Liver (tissue), 8 donors: ENCODE data around the gene CCR5AS.

Source experiments
- DNase-seq: peaks from one replicate; pipeline ENCODE4 v3.0.0-alpha.2; 2017; ENCODE audit warnings: low spot score
- H3K27ac ChIP-seq, 2 donors: one replicate each; pipeline ENCODE4 v1.7.0; 2013; ENCODE audit warnings: inconsistent platforms in 2 of 2, low read length in 2 of 2, control low read depth in 1 of 2, low read depth in 1 of 2, mild to moderate bottlenecking in 1 of 2
- H3K27me3 ChIP-seq, 4 donors: one replicate each; pipeline versions ENCODE4 v1.6.1 to v1.7.0; 2013; ENCODE audit warnings: low read length in 3 of 4, inconsistent platforms in 1 of 4, mild to moderate bottlenecking in 1 of 4, moderate library complexity in 1 of 4; ENCODE audit not compliant: control insufficient read depth in 4 of 4, insufficient read depth in 4 of 4
- H3K36me3 ChIP-seq, 4 donors: one replicate each; pipeline versions ENCODE4 v1.6.1 to v1.7.0; 2013; ENCODE audit warnings: low read length in 3 of 4, mild to moderate bottlenecking in 3 of 4, low read depth in 1 of 4, moderate library complexity in 1 of 4; ENCODE audit not compliant: control insufficient read depth in 4 of 4, insufficient read depth in 3 of 4
- H3K4me1 ChIP-seq, 4 donors: one replicate each; pipeline versions ENCODE4 v1.6.1 to v1.7.0; 2013; ENCODE audit warnings: low read length in 3 of 4, mild to moderate bottlenecking in 3 of 4, moderate library complexity in 1 of 4; ENCODE audit not compliant: control insufficient read depth in 4 of 4, insufficient read depth in 4 of 4
- H3K4me3 ChIP-seq, 3 donors: one replicate each; pipeline versions ENCODE4 v1.6.1 to v1.7.0; 2013; ENCODE audit warnings: low read length in 3 of 3, control low read depth in 1 of 3, low read depth in 1 of 3, mild to moderate bottlenecking in 1 of 3
- H3K9ac ChIP-seq, 2 donors: one replicate each; pipeline ENCODE4 v1.7.0; 2013; ENCODE audit warnings: low read length in 2 of 2, mild to moderate bottlenecking in 2 of 2, moderate library complexity in 2 of 2, control low read depth in 1 of 2, low read depth in 1 of 2
- H3K9me3 ChIP-seq, 4 donors: one replicate each; pipeline versions ENCODE4 v1.6.1 to v1.7.0; 2013; ENCODE audit warnings: low read length in 3 of 4; ENCODE audit not compliant: control insufficient read depth in 4 of 4
- CTCF ChIP-seq: fragments of 150-350 bp; IDR thresholded peaks from 2 replicates; pipeline ENCODE4 v1.5.1; 2017; ENCODE audit warnings: improper control_type of control experiment, low read depth, low read length; ENCODE audit not compliant: missing input control
- EGR1 ChIP-seq, 2 donors: IDR thresholded peaks; 2 replicates each; pipeline ENCODE4 v1.6.1; 2016 to 2018; ENCODE audit warnings: antibody characterized with exemption in 2 of 2, low read depth in 2 of 2
- FOXA1 ChIP-seq: IDR thresholded peaks from 2 replicates; pipeline ENCODE4 v1.6.1; 2016; ENCODE audit warnings: antibody characterized with exemption
- FOXA2 ChIP-seq: IDR thresholded peaks from 2 replicates; pipeline ENCODE4 v1.6.1; 2016; ENCODE audit warnings: antibody characterized with exemption
- GABPA ChIP-seq, 2 donors: IDR thresholded peaks in 1 of 2; conservative IDR thresholded peaks in 1 of 2; 2 replicates each; pipeline ENCODE4 v1.6.1; 2016; ENCODE audit warnings: antibody characterized with exemption in 2 of 2, mild to moderate bottlenecking in 1 of 2, moderate library complexity in 1 of 2
- HNF4A ChIP-seq, 2 donors: conservative IDR thresholded peaks; 2 replicates each; pipeline ENCODE4 v1.6.1; 2016; ENCODE audit warnings: antibody characterized with exemption in 2 of 2, mild to moderate bottlenecking in 2 of 2
- HNF4G ChIP-seq: IDR thresholded peaks from 2 replicates; pipeline ENCODE4 v1.6.1; 2016; ENCODE audit warnings: antibody characterized with exemption
- JUND ChIP-seq, 2 donors: IDR thresholded peaks; 2 replicates each; pipeline ENCODE4 v1.6.1; 2016; ENCODE audit warnings: antibody characterized with exemption in 2 of 2
- MAX ChIP-seq: IDR thresholded peaks from 2 replicates; pipeline ENCODE4 v1.6.1; 2016; ENCODE audit warnings: antibody characterized with exemption
- NR2F2 ChIP-seq: IDR thresholded peaks from 2 replicates; pipeline ENCODE4 v1.6.1; 2016; ENCODE audit warnings: antibody characterized with exemption
- RAD21 ChIP-seq, 2 donors: IDR thresholded peaks; 2 replicates each; pipeline ENCODE4 v1.6.1; 2016; ENCODE audit warnings: antibody characterized with exemption in 2 of 2, mild to moderate bottlenecking in 2 of 2
- RXRA ChIP-seq, 2 donors: IDR thresholded peaks; 2 replicates each; pipeline ENCODE4 v1.6.1; 2017 to 2018; ENCODE audit warnings: antibody characterized with exemption in 2 of 2, mild to moderate bottlenecking in 1 of 2
- SP1 ChIP-seq: IDR thresholded peaks from 2 replicates; pipeline ENCODE4 v1.6.1; 2018; ENCODE audit warnings: antibody characterized with exemption, mild to moderate bottlenecking
- TAF1 ChIP-seq: conservative IDR thresholded peaks from 2 replicates; pipeline ENCODE4 v1.6.1; 2016; ENCODE audit warnings: antibody characterized with exemption, mild to moderate bottlenecking
- WGBS: extraction: QIAGEN DNeasy Blood & Tissue Kit; methylation state at CpG from one replicate; pipeline ENCODE4 v1.1.7; 2013; 5-methylcytosine and 5-hydroxymethylcytosine counted together
- TF ChIP-seq, protein P1 (sequence below): IDR thresholded peaks from 2 replicates; pipeline ENCODE4 v1.6.1; 2016; ENCODE audit warnings: antibody characterized with exemption
- donor health status: healthy.
- donor health status: healthy.
- donor health status: healthy.
- donor health status: healthy.
- donor health status: healthy.

CCR5AS gene

DNA sequence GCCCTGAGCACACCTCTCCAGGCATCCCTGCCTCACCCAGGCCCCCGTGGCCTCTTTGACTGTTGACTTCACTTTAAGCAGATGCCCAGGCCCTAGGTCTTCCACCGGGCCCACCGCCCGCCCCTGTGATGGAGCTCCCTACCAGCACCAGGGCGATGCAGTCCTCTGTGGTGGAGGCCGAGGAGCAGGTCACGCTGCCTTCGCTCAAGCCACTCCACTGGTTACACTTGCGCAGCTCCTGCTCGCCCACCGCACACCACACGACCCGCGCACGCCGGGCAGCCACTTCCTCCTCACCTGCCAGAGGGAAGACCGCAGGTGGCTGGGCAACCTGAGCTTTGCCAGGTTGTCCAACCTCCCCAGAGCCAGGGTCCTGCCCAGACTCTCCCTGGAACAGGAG is 41.9 kb upstream of the CCR5AS start:
- Histone ChIP-seq H3K4me3 (no peak overlapping the region), H3K27me3 (no peaks in the 10 kb centered on the region), H3K36me3 (no peaks in the 10 kb centered on the region), H3K9ac (no peak overlapping the region), H3K9me3 (no peaks in the 10 kb centered on the region), H3K4me1 (no peaks in the 10 kb centered on the region), H3K27ac (no peak overlapping the region)
- WGBS: 91% methylated on average over 17 of the region's 17 CpGs
- DNase-seq: no peak
- TF ChIP-seq GABPA (IDR thresholded peaks at IDR 0.05 in 1 of 2, conservative IDR thresholded peaks at IDR 0.05 in 1 of 2): no peak
- no peak for TF ChIP-seq CTCF
- no peak for TF ChIP-seq FOXA1
- no peak for TF ChIP-seq HNF4G
- TF ChIP-seq RXRA (IDR thresholded peaks at IDR 0.05): no peak
- no peak for TF ChIP-seq JUND (IDR thresholded peaks at IDR 0.05)

DNA sequence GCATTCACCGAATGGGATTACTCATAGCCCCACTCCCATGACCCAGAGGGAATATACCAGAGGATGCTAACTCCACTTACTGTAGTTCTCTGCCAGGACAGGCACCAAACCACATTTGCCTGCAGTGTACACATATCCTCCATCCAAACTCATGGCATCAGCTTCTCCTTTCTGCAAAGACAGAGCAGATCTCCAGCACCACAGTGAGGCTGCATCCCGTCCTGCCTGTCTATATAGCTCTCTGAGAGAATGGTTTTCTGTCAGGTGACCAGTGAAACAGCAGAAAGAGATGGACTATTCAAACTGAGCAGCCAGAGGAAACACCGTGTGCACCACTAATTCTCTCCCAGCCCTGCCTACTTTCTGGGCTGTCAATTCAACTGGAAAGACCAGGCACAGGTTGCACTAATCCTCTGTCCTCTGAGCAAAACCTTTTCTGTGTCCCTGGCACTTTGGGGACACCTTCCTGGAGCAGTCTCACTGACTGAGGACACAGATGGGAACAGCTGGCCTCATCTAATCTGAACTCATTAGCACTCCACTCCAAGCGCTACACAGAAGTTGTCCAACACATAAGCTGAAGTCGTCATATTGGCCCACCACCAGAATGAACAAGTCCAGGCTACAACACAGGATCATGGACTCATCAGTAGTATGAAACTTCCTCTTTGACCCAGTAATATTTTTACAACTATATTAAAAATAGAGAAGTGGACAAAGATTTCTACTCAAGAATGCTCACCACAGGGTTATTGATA is 40.5 kb upstream of the CCR5AS start:
- Histone ChIP-seq H3K4me1 (no peaks in the 10 kb centered on the region), H3K9ac (no peak overlapping the region), H3K36me3 (no peaks in the 10 kb centered on the region), H3K27ac (no peak overlapping the region), H3K9me3 (no peaks in the 10 kb centered on the region), H3K4me3 (no peak overlapping the region), H3K27me3 (no peaks in the 10 kb centered on the region)
- 69% methylated on average over 5 of the region's 5 CpGs for WGBS
- TF ChIP-seq RAD21 (IDR thresholded peaks at IDR 0.05): no peak
- no peak for TF ChIP-seq EGR1 (IDR thresholded peaks at IDR 0.05; ENCODE audit: low read depth in 2 of 2)
- TF ChIP-seq, protein P1, sequence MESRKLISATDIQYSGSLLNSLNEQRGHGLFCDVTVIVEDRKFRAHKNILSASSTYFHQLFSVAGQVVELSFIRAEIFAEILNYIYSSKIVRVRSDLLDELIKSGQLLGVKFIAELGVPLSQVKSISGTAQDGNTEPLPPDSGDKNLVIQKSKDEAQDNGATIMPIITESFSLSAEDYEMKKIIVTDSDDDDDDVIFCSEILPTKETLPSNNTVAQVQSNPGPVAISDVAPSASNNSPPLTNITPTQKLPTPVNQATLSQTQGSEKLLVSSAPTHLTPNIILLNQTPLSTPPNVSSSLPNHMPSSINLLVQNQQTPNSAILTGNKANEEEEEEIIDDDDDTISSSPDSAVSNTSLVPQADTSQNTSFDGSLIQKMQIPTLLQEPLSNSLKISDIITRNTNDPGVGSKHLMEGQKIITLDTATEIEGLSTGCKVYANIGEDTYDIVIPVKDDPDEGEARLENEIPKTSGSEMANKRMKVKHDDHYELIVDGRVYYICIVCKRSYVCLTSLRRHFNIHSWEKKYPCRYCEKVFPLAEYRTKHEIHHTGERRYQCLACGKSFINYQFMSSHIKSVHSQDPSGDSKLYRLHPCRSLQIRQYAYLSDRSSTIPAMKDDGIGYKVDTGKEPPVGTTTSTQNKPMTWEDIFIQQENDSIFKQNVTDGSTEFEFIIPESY: no peak
- TF ChIP-seq TAF1: no peak
- TF ChIP-seq MAX: no peak
- no peak for TF ChIP-seq FOXA1
- no peak for TF ChIP-seq JUND (IDR thresholded peaks at IDR 0.05)
- TF ChIP-seq RXRA (IDR thresholded peaks at IDR 0.05): no peak
- TF ChIP-seq HNF4A (conservative IDR thresholded peaks at IDR 0.05): no peak
- TF ChIP-seq SP1: no peak
- TF ChIP-seq GABPA (IDR thresholded peaks at IDR 0.05 in 1 of 2, conservative IDR thresholded peaks at IDR 0.05 in 1 of 2): no peak
- TF ChIP-seq FOXA2: no peak
- no peak for TF ChIP-seq HNF4G
- no peak for TF ChIP-seq NR2F2
- DNase-seq: no peak
